ENCODE measurements around the gene ZYG11B.
"Not testable (repeated sequence)": the region's sequence is repeated elsewhere in the genome, so short reads cannot be mapped to it uniquely, and the experiment has no call there.

Gene ZYG11B

GRCh38 chr1:52707927-52708655 lies 18.2 kb upstream of the ZYG11B start:
- DNase-seq, result no peak

GRCh38 chr1:52709016-52709415 lies 17.2 kb upstream of the ZYG11B start:
- no peak for DNase-seq

GRCh38 chr1:52713590-52713989 lies 12.7 kb upstream of the ZYG11B start:
- DNase-seq, result no peak

GRCh38 chr1:52715296-52715695 lies 11.0 kb upstream of the ZYG11B start:
- not testable (repeated sequence) for DNase-seq

GRCh38 chr1:52723260-52723659 lies 3.0 kb upstream of the ZYG11B start:
- DNase-seq, result no peak

- no peak for DNase-seq
Measured at GRCh38 chr1:52725903-52726264, 369 bp upstream of the ZYG11B start.

GRCh38 chr1:52727114-52727586 lies 897 bp downstream of the ZYG11B start:
- no peak for DNase-seq

- no peak for DNase-seq
Measured at GRCh38 chr1:52727956-52728656, 1.9 kb downstream of the ZYG11B start.

GRCh38 chr1:52733368-52733767 lies 7.1 kb downstream of the ZYG11B start:
- DNase-seq, result no peak

- DNase-seq, result not testable (repeated sequence)
Measured at GRCh38 chr1:52735371-52735770, 9.1 kb downstream of the ZYG11B start.

- DNase-seq, result no peak
Measured at GRCh38 chr1:52738148-52738547, 11.9 kb downstream of the ZYG11B start.

- DNase-seq, result no peak
Measured at GRCh38 chr1:52738893-52739292, 12.6 kb downstream of the ZYG11B start.

- DNase-seq, result no peak
Measured at GRCh38 chr1:52739699-52740467, 13.6 kb downstream of the ZYG11B start.

- DNase-seq, result no peak
Measured at GRCh38 chr1:52741259-52741658, 15.0 kb downstream of the ZYG11B start.

- no peak for DNase-seq
Measured at GRCh38 chr1:52746189-52746588, 19.9 kb downstream of the ZYG11B start.

- DNase-seq, result no peak
Measured at GRCh38 chr1:52747450-52747849, 21.2 kb downstream of the ZYG11B start.

GRCh38 chr1:52748119-52748518 lies 21.9 kb downstream of the ZYG11B start:
- no peak for DNase-seq

GRCh38 chr1:52749496-52749895 lies 23.2 kb downstream of the ZYG11B start:
- DNase-seq, result not testable (repeated sequence)

- DNase-seq, result not testable (repeated sequence)
Measured at GRCh38 chr1:52750139-52750538, 23.9 kb downstream of the ZYG11B start.

- no peak for DNase-seq
Measured at GRCh38 chr1:52751589-52752483, 25.6 kb downstream of the ZYG11B start.

- DNase-seq, result no peak
Measured at GRCh38 chr1:52752484-52752826, 26.2 kb downstream of the ZYG11B start.

- DNase-seq, result no peak
Measured at GRCh38 chr1:52753169-52753568, 26.9 kb downstream of the ZYG11B start.

GRCh38 chr1:52756020-52756419 lies 29.8 kb downstream of the ZYG11B start:
- no peak for DNase-seq
